Thymus (tissue), 11 donors: ENCODE measurements around the gene ADK. TPM values are rescaled to one million over a fixed set of nuclear protein-coding genes. Genes with fewer than 3 reads are reported as not detected.

Experiments
- DNase-seq, 9 donors: peaks; one replicate each; pipeline ENCODE4 v3.0.0-alpha.2; 2013; ENCODE audit warnings: low spot score in 9 of 9, low read depth in 6 of 9, missing footprints in 1 of 9
- H3K27ac ChIP-seq, 2 donors: one replicate each; pipeline ENCODE4 v1.5.1; 2013; ENCODE audit warnings: control low read depth in 1 of 2, low read depth in 1 of 2, low read length in 1 of 2, mild to moderate bottlenecking in 1 of 2, moderate library complexity in 1 of 2
- H3K27me3 ChIP-seq, 2 donors: one replicate each; pipeline ENCODE4 v1.5.1; 2013; ENCODE audit warnings: low read length in 1 of 2; ENCODE audit not compliant: control insufficient read depth in 2 of 2, insufficient read depth in 1 of 2
- H3K36me3 ChIP-seq, 2 donors: one replicate each; pipeline ENCODE4 v1.5.1; 2013; ENCODE audit warnings: low read length in 1 of 2, mild to moderate bottlenecking in 1 of 2, moderate library complexity in 1 of 2; ENCODE audit not compliant: control insufficient read depth in 2 of 2, insufficient read depth in 2 of 2
- H3K4me1 ChIP-seq, 2 donors: one replicate each; pipeline ENCODE4 v1.5.1; 2013; ENCODE audit warnings: low read length in 2 of 2; ENCODE audit not compliant: control insufficient read depth in 2 of 2, insufficient read depth in 2 of 2
- H3K4me3 ChIP-seq, 2 donors: one replicate each; pipeline ENCODE4 v1.5.1; 2013; ENCODE audit warnings: low read length in 2 of 2, control low read depth in 1 of 2, mild to moderate bottlenecking in 1 of 2
- H3K9me3 ChIP-seq, 2 donors: one replicate each; pipeline ENCODE4 v1.5.1; 2013; ENCODE audit warnings: low read length in 1 of 2, mild to moderate bottlenecking in 1 of 2; ENCODE audit not compliant: control insufficient read depth in 2 of 2, insufficient read depth in 1 of 2
- WGBS: extraction: QIAGEN DNeasy Blood & Tissue Kit; methylation state at CpG from one replicate; pipeline ENCODE4 v1.1.7; 2013; 5-methylcytosine and 5-hydroxymethylcytosine counted together
- polyA plus RNA-seq: library from polyadenylated mRNA; stranded (reverse); fragments of 200-250 nt; gene quantifications from one replicate; pipeline ENCODE4 v1.2.3, GENCODE V29; 2013
- total RNA-seq: library from RNA; stranded (reverse); fragments of 120-200 nt; gene quantifications from one replicate; pipeline ENCODE4 v1.2.4, GENCODE V29; 2013
- donor health status: healthy.

The ADK gene
- total and polyA plus RNA-seq, 2 donors, result 32.0 to 33.2 TPM

- H3K9me3 ChIP-seq, result no peaks in the 10 kb centered on the region
- 95% methylated on average over 3 of the region's 3 CpGs for WGBS
- H3K27ac ChIP-seq, result no peak overlapping the region
- no peaks in the 10 kb centered on the region for H3K4me1 ChIP-seq
- no peaks in the 10 kb centered on the region for H3K27me3 ChIP-seq
- H3K36me3 ChIP-seq, result no peaks in the 10 kb centered on the region
- DNase-seq, result no peak
- no peak overlapping the region for H3K4me3 ChIP-seq
Observed at GRCh38 chr10:74705358-74705980, 554.4 kb downstream of the ADK start.

- WGBS, result 98% methylated on average over 3 of the region's 3 CpGs
- Histone ChIP-seq H3K36me3 (no peaks in the 10 kb centered on the region), H3K27ac (no peak overlapping the region), H3K27me3 (no peaks in the 10 kb centered on the region), H3K9me3 (no peaks in the 10 kb centered on the region), H3K4me3 (no peak overlapping the region), H3K4me1 (no peaks in the 10 kb centered on the region)
- no peak for DNase-seq
Observed at GRCh38 chr10:74706966-74707365, 555.9 kb downstream of the ADK start.

GRCh38 chr10:74708246-74708645 lies 557.2 kb downstream of the ADK start:
- WGBS, result 94% methylated on average over 2 of the region's 2 CpGs
- DNase-seq, result no peak
- Histone ChIP-seq H3K4me1 (no peaks in the 10 kb centered on the region), H3K36me3 (no peaks in the 10 kb centered on the region), H3K27ac (no peak overlapping the region), H3K4me3 (no peak overlapping the region), H3K9me3 (no peaks in the 10 kb centered on the region), H3K27me3 (no peaks in the 10 kb centered on the region)

GRCh38 chr10:74718208-74718607 lies 567.2 kb downstream of the ADK start:
- Histone ChIP-seq H3K27ac (no peak overlapping the region), H3K4me1 (no peaks in the 10 kb centered on the region), H3K9me3 (peaks cover 0 to 4% of the 10 kb centered on the region in 2 donors), H3K4me3 (no peak overlapping the region), H3K36me3 (no peaks in the 10 kb centered on the region), H3K27me3 (no peaks in the 10 kb centered on the region)
- DNase-seq, result no peak
- WGBS, result 100% methylated on average over 1 of the region's 1 CpG

GRCh38 chr10:74728225-74728624 lies 577.2 kb downstream of the ADK start:
- 100% methylated on average over 1 of the region's 1 CpG for WGBS
- Histone ChIP-seq H3K27me3 (no peaks in the 10 kb centered on the region), H3K36me3 (no peaks in the 10 kb centered on the region), H3K27ac (no peak overlapping the region), H3K4me1 (no peaks in the 10 kb centered on the region), H3K9me3 (peaks cover 0 to 4% of the 10 kb centered on the region in 2 donors), H3K4me3 (no peak overlapping the region)
- DNase-seq, result no peak

GRCh38 chr10:74730246-74730645 lies 579.2 kb downstream of the ADK start:
- 79% methylated on average over 4 of the region's 4 CpGs for WGBS

GRCh38 chr10:74733612-74734011 lies 582.6 kb downstream of the ADK start:
- no peak overlapping the region for H3K4me3 ChIP-seq
- H3K9me3 ChIP-seq, result peaks cover 0 to 4% of the 10 kb centered on the region in 2 donors
- no peaks in the 10 kb centered on the region for H3K36me3 ChIP-seq
- no peak for DNase-seq
- H3K27me3 ChIP-seq, result no peaks in the 10 kb centered on the region
- H3K4me1 ChIP-seq, result peaks cover 0 to 7% of the 10 kb centered on the region in 2 donors
- no peak overlapping the region for H3K27ac ChIP-seq
- 100% methylated on average over 1 of the region's 1 CpG for whole genome bisulfite sequencing

More at GRCh38 chr10:74730246-74730645, 579.2 kb downstream of the ADK start:
- H3K4me1 ChIP-seq, result no peaks in the 10 kb centered on the region
- H3K4me3 ChIP-seq, result no peak overlapping the region
- no peaks in the 10 kb centered on the region for H3K27me3 ChIP-seq
- no peaks in the 10 kb centered on the region for H3K36me3 ChIP-seq
- H3K9me3 ChIP-seq, result peaks cover 0 to 4% of the 10 kb centered on the region in 2 donors
- DNase-seq, result no peak
- no peak overlapping the region for H3K27ac ChIP-seq

- H3K9me3 ChIP-seq, result peaks cover 0 to 4% of the 10 kb centered on the region in 2 donors
- peaks cover 6 to 14% of the 10 kb centered on the region in 2 donors for H3K4me1 ChIP-seq
- no peak overlapping the region for H3K27ac ChIP-seq
- H3K36me3 ChIP-seq, result no peaks in the 10 kb centered on the region
- 84% methylated on average over 2 of the region's 2 CpGs for WGBS
- no peak for DNase-seq
- H3K4me3 ChIP-seq, result no peak overlapping the region
- H3K27me3 ChIP-seq, result no peaks in the 10 kb centered on the region
Observed at GRCh38 chr10:74736029-74736428, 585.0 kb downstream of the ADK start.

GRCh38 chr10:74738052-74738451 lies 587.0 kb downstream of the ADK start:
- DNase-seq, result peak in 1 of 9 donors; percentile 45
- WGBS, result 31% methylated on average over 1 of the region's 1 CpG

More at GRCh38 chr10:74738052-74738451, 587.0 kb downstream of the ADK start:
- no peaks in the 10 kb centered on the region for H3K36me3 ChIP-seq
- H3K4me3 ChIP-seq, result no peak overlapping the region
- no peak overlapping the region for H3K27ac ChIP-seq
- H3K27me3 ChIP-seq, result no peaks in the 10 kb centered on the region
- peaks cover 6 to 14% of the 10 kb centered on the region in 2 donors for H3K4me1 ChIP-seq
- H3K9me3 ChIP-seq, result no peaks in the 10 kb centered on the region
